GM12873 (cell line): Measurements from ENCODE around the gene AOC3.

ENCODE experiments used
- TF ChIP-seq, protein P1 (sequence below): IDR thresholded peaks from 2 replicates; pipeline ENCODE4 v1.5.1; 2012; ENCODE audit warnings: low read depth, mild to moderate bottlenecking, moderate library complexity, low read length, control low read depth; ENCODE audit not compliant: insufficient read depth; ENCODE audit errors: missing control alignments

Gene AOC3

DNA sequence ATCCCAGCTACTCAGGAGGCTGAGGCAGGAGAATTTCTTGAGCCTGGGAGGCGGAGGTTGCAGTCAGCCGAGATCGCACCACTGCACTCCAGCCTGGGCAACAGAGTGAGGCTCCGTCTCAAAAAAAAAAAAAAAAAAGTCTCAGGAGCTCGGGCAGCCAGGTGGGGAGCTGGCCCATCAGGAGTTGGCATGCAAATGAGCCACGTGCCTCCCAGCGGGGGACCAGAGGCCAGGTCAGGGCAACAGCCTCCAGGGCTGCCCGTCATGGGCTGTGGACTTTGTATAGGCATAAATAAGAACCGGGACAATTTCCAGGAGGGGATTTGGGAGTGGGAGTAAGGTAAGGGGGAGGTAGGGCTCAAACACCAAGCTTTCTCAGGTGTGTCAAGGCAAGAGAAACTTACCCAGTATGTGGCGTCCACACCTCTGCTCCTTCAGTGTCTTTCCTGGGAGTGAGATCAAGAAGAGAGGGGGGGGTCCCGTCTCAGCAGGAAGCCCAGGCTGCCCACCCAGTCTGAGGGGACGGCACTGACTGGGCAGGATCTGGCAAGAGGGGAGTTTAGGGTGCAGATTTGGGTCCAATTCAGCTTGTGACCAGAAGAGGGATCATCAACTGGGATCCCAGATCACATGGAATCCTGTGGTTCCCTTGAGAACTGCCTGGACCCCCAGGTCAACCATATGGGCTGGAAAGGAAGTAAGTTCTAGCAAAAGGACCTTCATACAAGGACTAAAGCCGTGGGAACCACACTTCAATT is 27.3 kb downstream of the AOC3 start:
- TF ChIP-seq, protein P1, sequence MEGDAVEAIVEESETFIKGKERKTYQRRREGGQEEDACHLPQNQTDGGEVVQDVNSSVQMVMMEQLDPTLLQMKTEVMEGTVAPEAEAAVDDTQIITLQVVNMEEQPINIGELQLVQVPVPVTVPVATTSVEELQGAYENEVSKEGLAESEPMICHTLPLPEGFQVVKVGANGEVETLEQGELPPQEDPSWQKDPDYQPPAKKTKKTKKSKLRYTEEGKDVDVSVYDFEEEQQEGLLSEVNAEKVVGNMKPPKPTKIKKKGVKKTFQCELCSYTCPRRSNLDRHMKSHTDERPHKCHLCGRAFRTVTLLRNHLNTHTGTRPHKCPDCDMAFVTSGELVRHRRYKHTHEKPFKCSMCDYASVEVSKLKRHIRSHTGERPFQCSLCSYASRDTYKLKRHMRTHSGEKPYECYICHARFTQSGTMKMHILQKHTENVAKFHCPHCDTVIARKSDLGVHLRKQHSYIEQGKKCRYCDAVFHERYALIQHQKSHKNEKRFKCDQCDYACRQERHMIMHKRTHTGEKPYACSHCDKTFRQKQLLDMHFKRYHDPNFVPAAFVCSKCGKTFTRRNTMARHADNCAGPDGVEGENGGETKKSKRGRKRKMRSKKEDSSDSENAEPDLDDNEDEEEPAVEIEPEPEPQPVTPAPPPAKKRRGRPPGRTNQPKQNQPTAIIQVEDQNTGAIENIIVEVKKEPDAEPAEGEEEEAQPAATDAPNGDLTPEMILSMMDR = peak; percentile 1

DNA sequence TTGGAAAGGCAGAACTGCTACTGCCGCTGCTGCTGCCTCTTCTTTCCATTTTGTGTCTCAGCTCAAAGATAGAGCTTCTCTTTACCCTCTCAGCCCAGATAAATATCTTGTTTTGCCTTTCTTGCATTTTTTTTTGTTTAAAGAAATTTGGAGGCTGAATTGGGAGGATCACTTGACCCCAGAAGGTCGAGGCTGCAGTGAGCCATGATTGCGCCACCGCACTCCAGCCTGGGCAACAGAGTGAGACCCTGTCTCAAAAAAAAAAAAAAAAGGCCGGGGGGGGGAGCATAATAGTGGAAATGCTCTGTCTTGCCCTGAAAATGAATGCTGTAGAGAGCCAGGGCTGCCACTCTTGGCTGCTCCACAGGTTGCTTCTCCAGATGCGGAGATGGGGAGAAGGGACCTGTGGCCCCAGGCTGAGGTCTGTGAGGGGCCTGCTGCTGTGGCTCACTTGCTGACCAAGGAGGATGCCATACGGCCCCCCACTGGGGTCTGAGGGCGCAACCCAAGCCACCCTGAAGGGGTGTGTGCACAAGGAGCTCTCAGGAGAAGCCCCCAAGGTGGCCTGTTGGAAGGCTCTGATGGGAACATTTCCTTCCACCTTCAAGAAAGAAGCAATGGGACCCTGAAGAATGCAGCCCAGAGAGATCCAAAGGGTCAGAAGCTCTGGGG is 28.1 kb downstream of the AOC3 start:
- TF ChIP-seq, protein P1 = peak; percentile 0

DNA sequence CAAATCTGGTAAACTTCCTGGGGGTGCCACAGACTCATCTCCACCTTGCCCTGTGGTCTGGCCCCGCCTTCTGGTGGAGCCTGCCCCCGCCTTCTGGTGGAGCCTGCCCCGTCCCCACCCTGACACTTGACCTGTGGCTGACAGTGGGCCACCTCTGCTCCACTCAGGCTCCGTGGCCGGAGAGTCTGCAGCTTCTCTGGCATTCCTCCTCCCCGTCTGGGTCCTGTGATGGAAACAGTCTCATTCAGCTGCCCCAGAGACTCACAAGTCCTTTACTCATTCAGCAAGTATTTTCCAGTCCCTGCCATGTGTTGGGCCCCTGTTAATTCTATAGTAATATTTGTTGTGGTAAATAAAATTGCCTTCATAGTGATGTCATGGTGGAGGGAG is 28.6 kb downstream of the AOC3 start:
- TF ChIP-seq, protein P1 = no peak

DNA sequence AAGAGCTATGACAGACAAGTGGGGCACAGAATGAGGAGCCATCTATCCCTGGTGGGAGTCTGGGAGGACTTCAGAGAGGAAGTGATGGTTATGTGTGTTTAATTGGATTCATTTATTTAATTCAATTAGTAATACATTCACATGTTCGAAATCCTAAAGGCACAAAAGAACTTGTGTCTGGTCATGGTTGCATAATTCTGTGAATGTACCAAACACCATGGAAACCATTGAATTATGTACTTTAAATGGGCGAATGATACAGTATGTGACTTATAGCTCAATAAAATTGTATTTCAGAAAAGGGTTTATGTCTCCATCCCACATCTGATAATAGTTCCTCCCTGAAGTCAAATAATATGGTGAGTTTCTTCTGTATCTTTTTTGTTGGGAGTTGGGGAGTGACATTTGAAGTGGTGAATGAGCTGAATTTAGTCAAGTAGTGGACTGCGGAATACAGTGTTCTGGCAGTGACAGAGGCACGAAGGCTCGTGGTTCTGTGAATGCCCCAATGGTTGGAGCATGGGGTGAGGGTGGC is 29.8 kb downstream of the AOC3 start:
- TF ChIP-seq, protein P1 = no peak

DNA sequence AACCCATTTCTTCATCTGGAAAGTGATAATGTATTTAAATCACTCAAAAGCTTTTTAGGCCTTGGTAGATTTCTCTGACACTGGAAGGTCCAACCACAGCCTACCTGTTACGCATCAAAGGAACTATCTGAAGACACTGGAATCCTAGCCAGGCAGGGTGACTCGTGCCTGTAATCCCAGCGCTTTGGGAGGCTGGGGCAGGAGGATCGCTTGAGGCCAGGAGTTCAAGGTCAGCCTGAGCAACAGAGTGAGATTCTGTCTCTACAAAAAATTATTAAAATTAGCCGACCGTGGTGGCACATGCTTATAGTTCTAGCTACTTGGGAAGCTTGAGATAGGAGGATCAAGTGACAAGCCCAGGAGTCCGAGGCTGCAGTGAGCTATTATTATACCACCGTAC is 31.2 kb downstream of the AOC3 start:
- TF ChIP-seq, protein P1 = no peak

DNA sequence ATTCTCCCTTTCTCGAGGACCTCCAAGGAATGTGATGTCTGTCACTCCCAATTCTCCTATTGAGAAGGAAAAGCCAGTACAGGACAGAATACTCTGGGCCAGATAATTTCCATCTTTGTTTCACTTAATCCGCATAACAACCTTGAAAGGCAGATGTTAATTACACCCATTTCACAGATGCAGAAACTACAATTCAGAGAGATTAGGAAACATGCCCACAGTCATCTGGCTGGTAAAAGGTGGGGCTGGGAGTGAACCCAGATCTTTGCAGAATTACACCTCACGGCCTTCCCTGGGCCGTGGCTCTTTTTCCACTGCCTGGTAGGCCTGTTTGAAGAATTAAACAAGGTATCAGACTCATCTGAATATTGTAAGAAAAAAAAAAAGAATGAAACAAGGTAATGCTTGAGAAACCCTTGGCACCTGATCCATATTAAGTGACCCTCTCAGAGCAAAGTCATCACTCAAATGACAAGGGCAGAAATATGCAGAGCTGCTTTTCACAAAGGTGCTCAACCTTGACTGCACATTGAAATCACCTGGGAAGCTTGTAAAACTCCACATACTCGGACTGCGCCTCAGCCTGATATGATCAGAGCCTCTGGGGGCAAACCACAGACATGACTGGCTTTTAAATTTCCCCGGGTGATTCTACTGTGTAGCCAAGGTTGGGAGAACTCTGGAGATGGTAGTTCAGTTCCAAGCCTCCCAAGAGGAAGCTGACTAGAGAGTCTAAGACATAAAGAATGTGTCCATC is 33.0 kb downstream of the AOC3 start:
- TF ChIP-seq, protein P1 = no peak
